Uterus (tissue), 4 donors: Measurements from ENCODE around the gene RBMS3. TPM values are rescaled to one million over a fixed set of nuclear protein-coding genes. Genes with fewer than 3 reads are reported as not detected.
"Not testable (repeated sequence)": the region's sequence is repeated elsewhere in the genome, so short reads cannot be mapped to it uniquely, and the experiment has no call there.

Experiments
- DNase-seq, 2 donors: peaks; one replicate each; pipeline ENCODE4 v3.0.0-alpha.2; 2019 to 2020
- H3K27ac ChIP-seq, 2 donors: fragments of 200-600 bp; sonication (generic); 1 replicate in 1 of 2; 2 replicates in 1 of 2; pipeline ENCODE4 v1.5.1; 2016 to 2018
- H3K27me3 ChIP-seq, 2 donors: fragments of 200-600 bp; sonication (generic); one replicate each; pipeline ENCODE4 v1.5.1; 2018 to 2019; ENCODE audit warnings: control low read depth in 1 of 2
- H3K36me3 ChIP-seq, 2 donors: fragments of 200-600 bp; sonication (generic); one replicate each; pipeline ENCODE4 v1.5.1; 2019; ENCODE audit warnings: control low read depth in 1 of 2
- H3K4me1 ChIP-seq, 2 donors: fragments of 200-600 bp; sonication (generic); one replicate each; pipeline ENCODE4 v1.5.1; 2018 to 2019; ENCODE audit warnings: control low read depth in 1 of 2
- H3K4me3 ChIP-seq, 2 donors: fragments of 200-600 bp; sonication (generic); 1 replicate in 1 of 2; 2 replicates in 1 of 2; pipeline ENCODE4 v1.5.1; 2018 to 2019; ENCODE audit warnings: mild to moderate bottlenecking in 1 of 2
- H3K9me3 ChIP-seq, 2 donors: fragments of 200-600 bp; sonication (generic); one replicate each; pipeline ENCODE4 v1.5.1; 2019; ENCODE audit warnings: control low read depth in 1 of 2
- CTCF ChIP-seq, 4 experiments: fragments of 200-600 bp in 2 of 4; fragments of 450-650 bp in 2 of 4; sonication (generic) in 2 of 4; IDR thresholded peaks; one replicate each; pipeline ENCODE4 v1.5.1; 2016 to 2019; ENCODE audit warnings: antibody characterized with exemption in 4 of 4, mild to moderate bottlenecking in 2 of 4, moderate library complexity in 1 of 4
- POLR2A ChIP-seq, 2 donors: fragments of 450-650 bp; IDR thresholded peaks; one replicate each; pipeline ENCODE4 v1.6.1; 2016; ENCODE audit warnings: antibody characterized with exemption in 2 of 2, mild to moderate bottlenecking in 1 of 2, moderate library complexity in 1 of 2
- intact Hi-C: fragments of 100-400 bp; cut with DNase I; formaldehyde crosslinking; loops from one replicate; pipeline ENCODE4 v1.15.1; 2023; ENCODE audit warnings: low total_unique reads
- total RNA-seq, 4 donors: library from RNA; depleted of rRNA in 3 of 4; stranded (reverse); fragments of >200 nt in 3 of 4; gene quantifications; one replicate each; pipeline versions ENCODE4 v1.1.0 to v1.2.4, GENCODE V29; 2014 to 2023
- donor health status: DM: yes; HTN: yes; CAD: no.

The RBMS3 gene
- total RNA-seq, 4 donors from 2014 or later: 45.9 to 113 (median 75.4) TPM

GRCh38 chr3:29520764-29521163 lies 239.9 kb downstream of the RBMS3 start:
- H3K4me1 ChIP-seq: peaks cover 0 to 4% of the 10 kb centered on the region in 2 donors
- H3K9me3 ChIP-seq: no peaks in the 10 kb centered on the region
- DNase-seq: no peak
- H3K36me3 ChIP-seq: no peaks in the 10 kb centered on the region
- H3K4me3 ChIP-seq: no peak overlapping the region
- no peak overlapping the region for H3K27ac ChIP-seq
- TF ChIP-seq POLR2A (IDR thresholded peaks at IDR 0.05) (no peak), CTCF (IDR thresholded peaks at IDR 0.05) (no peak)
- intact Hi-C loops: no loop called here
- no peaks in the 10 kb centered on the region for H3K27me3 ChIP-seq

GRCh38 chr3:29521293-29521692 lies 240.4 kb downstream of the RBMS3 start:
- Histone ChIP-seq H3K4me3 (no peak overlapping the region), H3K36me3 (no peaks in the 10 kb centered on the region), H3K27ac (no peak overlapping the region), H3K27me3 (no peaks in the 10 kb centered on the region), H3K4me1 (peaks cover 0 to 4% of the 10 kb centered on the region in 2 donors), H3K9me3 (no peaks in the 10 kb centered on the region)
- intact Hi-C loops: no loop called here
- DNase-seq: no peak
- TF ChIP-seq CTCF (IDR thresholded peaks at IDR 0.05): no peak
- no peak for TF ChIP-seq POLR2A (IDR thresholded peaks at IDR 0.05)

- no peaks in the 10 kb centered on the region for H3K27me3 ChIP-seq
- H3K9me3 ChIP-seq: no peaks in the 10 kb centered on the region
- no peak for TF ChIP-seq CTCF (IDR thresholded peaks at IDR 0.05)
- no peak for TF ChIP-seq POLR2A (IDR thresholded peaks at IDR 0.05)
- H3K27ac ChIP-seq: no peak overlapping the region
- H3K4me1 ChIP-seq: peaks cover 0 to 4% of the 10 kb centered on the region in 2 donors
- no peaks in the 10 kb centered on the region for H3K36me3 ChIP-seq
- intact Hi-C loops: no loop called here
- H3K4me3 ChIP-seq: no peak overlapping the region
- no peak for DNase-seq
Observed at GRCh38 chr3:29521751-29522150, 240.9 kb downstream of the RBMS3 start.

- intact Hi-C loops, H3K36me3 ChIP-seq, DNase-seq, H3K9me3 ChIP-seq, H3K4me1 ChIP-seq, H3K4me3 ChIP-seq, H3K27me3 ChIP-seq: not testable (repeated sequence)
- peak overlapping the region; percentile 21 to 66 for H3K27ac ChIP-seq
Observed at GRCh38 chr3:29524433-29524832, 243.6 kb downstream of the RBMS3 start.

GRCh38 chr3:29525254-29525881 lies 244.5 kb downstream of the RBMS3 start:
- intact Hi-C loops: no loop called here
- Histone ChIP-seq H3K27ac (peak overlapping the region; percentile 48 to 66), H3K36me3 (no peaks in the 10 kb centered on the region), H3K9me3 (no peaks in the 10 kb centered on the region), H3K4me3 (no peak overlapping the region), H3K27me3 (no peaks in the 10 kb centered on the region), H3K4me1 (peaks cover 0 to 4% of the 10 kb centered on the region in 2 donors)
- no peak for TF ChIP-seq POLR2A (IDR thresholded peaks at IDR 0.05)
- no peak for TF ChIP-seq CTCF (IDR thresholded peaks at IDR 0.05)
- DNase-seq: peak; percentile 52 to 73

GRCh38 chr3:29527246-29527645 lies 246.4 kb downstream of the RBMS3 start:
- Histone ChIP-seq H3K4me1 (peaks cover 0 to 4% of the 10 kb centered on the region in 2 donors), H3K27me3 (no peaks in the 10 kb centered on the region), H3K9me3 (no peaks in the 10 kb centered on the region), H3K27ac (no peak overlapping the region), H3K36me3 (no peaks in the 10 kb centered on the region), H3K4me3 (no peak overlapping the region)
- intact Hi-C loops: no loop called here
- TF ChIP-seq CTCF (IDR thresholded peaks at IDR 0.05) (no peak), POLR2A (IDR thresholded peaks at IDR 0.05) (no peak)
- no peak for DNase-seq
